K562 (cell line): ENCODE measurements around the gene CCDC195. TPM values are rescaled to one million over a fixed set of nuclear protein-coding genes. Genes with fewer than 3 reads are reported as not detected.

Experiments
- ATAC-seq: fragments of 200-7000 bp; cut with Tn5 transposase; 3 replicates; pipeline ENCODE4 v1.9.1; 2020; ENCODE audit warnings: moderate library complexity
- BruUV-seq: library from RNA; stranded (reverse); fragments of 400-500 nt; replicated peaks from 2 replicates; lab custom pipeline; 2021; lab: Mats Ljungman, UMichigan
- CTCF ChIA-PET: fragments of 300-600 bp; formaldehyde crosslinking; extraction: SDS; loops from one replicate; lab custom pipeline; 2021; ENCODE audit warnings: low intra/inter-chr PET ratio; lab: Yijun Ruan, JAX
- POLR2A ChIA-PET: fragments of 300-600, 350-650 bp; sonication (Branson Sonifier 250); formaldehyde crosslinking; extraction: SDS; loops from one replicate; lab custom pipeline; 2021; ENCODE audit warnings: antibody characterized with exemption, inconsistent platforms; lab: Yijun Ruan, JAX
- DNase-seq, 4 experiments: peaks; one replicate each; pipeline versions ENCODE4 v3.0.0 to v3.0.0-alpha.2; 2011 to 2018; ENCODE audit warnings: low spot score in 3 of 4, mixed read lengths in 3 of 4; ENCODE audit errors: extremely low read depth in 1 of 4
- FAIRE-seq: peaks from 2 replicates; lab custom pipeline; 2011; peaks lifted over from hg19 to GRCh38; lab: Jason Lieb, UNC
- H2AFZ ChIP-seq: 2 replicates; pipeline ENCODE4 v1.6.0; 2011; ENCODE audit warnings: low read depth, low read length, control low read depth, inconsistent platforms
- H3K27ac ChIP-seq: fragments of 200-600 bp; 3 replicates; pipeline ENCODE4 v1.8.0; 2011; ENCODE audit warnings: low read depth, mild to moderate bottlenecking, control low read depth, inconsistent platforms, low read length, moderate library complexity, mixed read lengths; ENCODE audit errors: extremely low read depth
- H3K27me3 ChIP-seq, 2 experiments: fragments of 300-600 bp in 1 of 2; 2 replicates in 1 of 2; 3 replicates in 1 of 2; pipeline versions ENCODE4 v1.6.0 to v1.8.0; 2011; ENCODE audit warnings: inconsistent platforms in 2 of 2, low read length in 2 of 2, mild to moderate bottlenecking in 1 of 2, mixed read lengths in 1 of 2, moderate library complexity in 1 of 2; ENCODE audit not compliant: control insufficient read depth in 2 of 2, insufficient read depth in 2 of 2
- H3K36me3 ChIP-seq: fragments of 300-600 bp; 3 replicates; pipeline ENCODE4 v1.8.0; 2011; ENCODE audit warnings: mild to moderate bottlenecking, low read length, inconsistent platforms; ENCODE audit not compliant: control insufficient read depth, insufficient read depth
- H3K4me1 ChIP-seq, 2 experiments: fragments of 200-600 bp in 1 of 2; replicated peaks in 1 of 2; 2 replicates in 1 of 2; 3 replicates in 1 of 2; pipeline versions ENCODE4 v1.5.1 to v1.8.0; 2011; ENCODE audit warnings: inconsistent platforms in 2 of 2, low read length in 2 of 2, mild to moderate bottlenecking in 1 of 2, mixed read lengths in 1 of 2, moderate library complexity in 1 of 2; ENCODE audit not compliant: control insufficient read depth in 2 of 2, insufficient read depth in 2 of 2
- H3K4me2 ChIP-seq: 2 replicates; pipeline ENCODE4 v1.6.1; 2011; ENCODE audit warnings: low read length, control low read depth, inconsistent platforms, mixed read lengths; ENCODE audit not compliant: insufficient read depth
- H3K4me3 ChIP-seq: fragments of 200-600 bp; sonication (generic), shearing (Covaris generic); 2 replicates; pipeline ENCODE4 v1.5.1; 2016; ENCODE audit warnings: control low read depth, inconsistent platforms
- H3K79me2 ChIP-seq: fragments of 200-600 bp; 3 replicates; pipeline ENCODE4 v1.8.0; 2011; ENCODE audit warnings: low read length, inconsistent platforms; ENCODE audit not compliant: control insufficient read depth, insufficient read depth
- H3K9ac ChIP-seq, 2 experiments: 2 replicates each; pipeline versions ENCODE4 v1.6.0 to v1.6.1; 2011; ENCODE audit warnings: low read depth in 2 of 2, low read length in 2 of 2, control low read depth in 1 of 2, inconsistent platforms in 1 of 2, mild to moderate bottlenecking in 1 of 2, mixed read lengths in 1 of 2; ENCODE audit not compliant: insufficient read depth in 1 of 2
- H3K9me1 ChIP-seq: one replicate; pipeline ENCODE4 v1.6.0; 2011; ENCODE audit warnings: inconsistent platforms, mild to moderate bottlenecking, low read length, moderate library complexity; ENCODE audit not compliant: control insufficient read depth, insufficient read depth
- H3K9me3 ChIP-seq: replicated peaks from 2 replicates; pipeline ENCODE4 v1.5.1; 2011; ENCODE audit warnings: low read depth, low read length, inconsistent platforms; ENCODE audit not compliant: control insufficient read depth, insufficient read depth
- H4K20me1 ChIP-seq: replicated peaks from 2 replicates; pipeline ENCODE4 v1.6.1; 2011; ENCODE audit warnings: low read length, inconsistent platforms, mixed read lengths; ENCODE audit not compliant: control insufficient read depth, insufficient read depth
- CEBPB ChIP-seq: fragments of 450-650 bp; IDR thresholded peaks from 2 replicates; pipeline ENCODE4 v1.6.1; 2016; ENCODE audit warnings: missing genetic modification characterization, missing compliant biosample characterization
- FOXK1 ChIP-seq: sonication (generic); formaldehyde crosslinking; IDR thresholded peaks from 2 replicates; pipeline ENCODE4 v1.8.0; 2022; ENCODE audit warnings: missing genetic modification reagents, mild to moderate bottlenecking, borderline replicate concordance
- GABPB2 ChIP-seq: fragments of 250-450 bp; sonication (Bioruptor Pico); conservative IDR thresholded peaks from 2 replicates; pipeline ENCODE4 v1.5.1; 2021; ENCODE audit warnings: mild to moderate bottlenecking
- HDAC2 ChIP-seq: fragments of 450-650 bp; IDR thresholded peaks from 2 replicates; pipeline ENCODE4 v1.6.1; 2016; ENCODE audit warnings: mild to moderate bottlenecking
- IRF9 ChIP-seq: fragments of 450-650 bp; IDR thresholded peaks from 2 replicates; pipeline ENCODE4 v1.6.1; 2016; ENCODE audit warnings: missing biosample characterization, missing genetic modification characterization
- MAZ ChIP-seq, 2 experiments: fragments of 450-650 bp in 1 of 2; sonication (generic) in 1 of 2; formaldehyde crosslinking; IDR thresholded peaks in 1 of 2; conservative IDR thresholded peaks in 1 of 2; 2 replicates each; pipeline versions ENCODE4 v1.4.0 to v1.5.0; 2020; ENCODE audit warnings: mild to moderate bottlenecking in 1 of 2, missing genetic modification reagents in 1 of 2
- NR2C2 ChIP-seq, 2 experiments: fragments of 200-800 bp in 1 of 2; sonication (Bioruptor generic) in 1 of 2; sonication (generic) in 1 of 2; formaldehyde crosslinking in 1 of 2; IDR thresholded peaks; 2 replicates each; pipeline versions ENCODE4 v1.6.1 to v1.8.0; 2016 to 2022; ENCODE audit warnings: mild to moderate bottlenecking in 1 of 2, missing compliant biosample characterization in 1 of 2, missing genetic modification characterization in 1 of 2, missing genetic modification reagents in 1 of 2
- PHF21A ChIP-seq: fragments of 450-650 bp; IDR thresholded peaks from 2 replicates; pipeline ENCODE4 v1.6.1; 2017; ENCODE audit warnings: low read depth, borderline replicate concordance
- POLR2AphosphoS2 ChIP-seq: IDR thresholded peaks from 2 replicates; pipeline ENCODE4 v1.6.1; 2012; ENCODE audit warnings: low read length, improper control_type of control experiment
- RBFOX2 ChIP-seq: fragments of 200-400 bp; formaldehyde crosslinking; IDR thresholded peaks from 2 replicates; pipeline ENCODE4 v1.6.1; 2017; ENCODE audit warnings: low read depth, mild to moderate bottlenecking, low read length, moderate library complexity
- SMARCC2 ChIP-seq: fragments of 450-650 bp; IDR thresholded peaks from 2 replicates; pipeline ENCODE4 v1.6.1; 2017; ENCODE audit warnings: antibody characterized with exemption, moderate library complexity, mild to moderate bottlenecking, low read depth
- SREBF2 ChIP-seq: sonication (generic); formaldehyde crosslinking; IDR thresholded peaks from 2 replicates; pipeline ENCODE4 v1.4.0; 2020; ENCODE audit warnings: mild to moderate bottlenecking, missing genetic modification reagents
- TAF1 ChIP-seq: IDR thresholded peaks from 2 replicates; pipeline ENCODE4 v1.6.1; 2011; ENCODE audit warnings: mild to moderate bottlenecking, low read length, moderate library complexity; ENCODE audit not compliant: insufficient read depth, control insufficient read depth, severe bottlenecking; ENCODE audit errors: extremely low read depth
- USF1 ChIP-seq: sonication (generic); formaldehyde crosslinking; IDR thresholded peaks from 2 replicates; pipeline ENCODE4 v1.9.0; 2022; ENCODE audit warnings: mild to moderate bottlenecking, missing genetic modification reagents
- YY1 ChIP-seq, 3 experiments: IDR thresholded peaks; 2 replicates each; pipeline ENCODE4 v1.6.1; 2011; ENCODE audit warnings: low read length in 2 of 3, mild to moderate bottlenecking in 2 of 3, moderate library complexity in 2 of 3, borderline replicate concordance in 1 of 3, control low read depth in 1 of 3, low read depth in 1 of 3; ENCODE audit not compliant: insufficient read depth in 3 of 3, insufficient replicate concordance in 2 of 3, control insufficient read depth in 1 of 3, insufficient read length in 1 of 3; ENCODE audit errors: extremely low read depth in 1 of 3
- ZNF395 ChIP-seq: fragments of 200-800 bp; sonication (Bioruptor generic); IDR thresholded peaks from 2 replicates; pipeline ENCODE4 v1.6.1; 2017; ENCODE audit warnings: missing genetic modification characterization, missing compliant biosample characterization
- WGBS: fragments of 100-300 bp; shearing (Covaris generic); methylation state at CpG from one replicate; pipeline ENCODE4 v1.1.6; 2016; ENCODE audit warnings: low coverage, mixed read lengths; ENCODE audit not compliant: insufficient coverage; ENCODE audit errors: missing lambda C conversion rate; 5-methylcytosine and 5-hydroxymethylcytosine counted together
- in situ Hi-C: fragments of 300-500 bp; cut with MboI; formaldehyde crosslinking; loops from 4 replicates; pipeline ENCODE4 v1.15.0; 2018; ENCODE audit warnings: inconsistent platforms, mixed read lengths
- intact Hi-C: fragments of 100-400 bp; cut with micrococcal nuclease; formaldehyde crosslinking; loops from 2 replicates; pipeline ENCODE4 v1.14.2; 2022
- polyA plus RNA-seq, 8 experiments: library from polyadenylated mRNA; depleted of rRNA in 4 of 8; stranded (reverse) in 5 of 8; unstranded in 3 of 8; fragments of >200 nt; fragmentation: Nextera tagmentation in 2 of 8; fragmentation: Illumina TruSeq in 1 of 8; extraction: Ambion mirVana in 2 of 8; extraction: Trizol in 1 of 8; gene quantifications; 2 replicates each; pipeline versions ENCODE4 v1.2.1 to v1.2.3, GENCODE V29; 2011 to 2014; ENCODE audit warnings: inconsistent platforms in 1 of 8, missing spikeins in 1 of 8
- total RNA-seq, 7 experiments: library from RNA; depleted of rRNA in 6 of 7; stranded (reverse); fragments of >200 nt in 6 of 7; fragmentation: Illumina TruSeq in 2 of 7; extraction: Trizol in 2 of 7; gene quantifications; 2 replicates each; pipeline versions ENCODE4 v1.2.1 to v1.2.3, GENCODE V29; 2011 to 2021; ENCODE audit warnings: low replicate concordance in 1 of 7

The CCDC195 gene
- total and polyA plus RNA-seq, 9 of the 15 experiments (the other 6 are each of a cell fraction or from before 2014, with no cell fraction given), result not detected

- no peak for ATAC-seq
- Histone ChIP-seq H3K4me1 (no peaks in the 10 kb centered on the region), H4K20me1 (no peaks in the 10 kb centered on the region), H2AFZ (no peak overlapping the region), H3K36me3 (no peaks in the 10 kb centered on the region), H3K4me2 (no peak overlapping the region), H3K27ac (no peak overlapping the region), H3K4me3 (no peak overlapping the region), H3K27me3 (no peaks in the 10 kb centered on the region), H3K9ac (no peak overlapping the region), H3K79me2 (no peaks in the 10 kb centered on the region), H3K9me3 (no peaks in the 10 kb centered on the region), H3K9me1 (no peaks in the 10 kb centered on the region)
- BruUV-seq, result no TSS peak
- 0% methylated on average over 3 of the region's 3 CpGs for WGBS
- FAIRE-seq, result no peak
- TF ChIP-seq RBFOX2 (no peak), NR2C2 (CRISPR knock-in tag; IDR thresholded peaks at IDR 0.05) (no peak), NR2C2 (tag; IDR thresholded peaks at IDR 0.05) (no peak), MAZ (CRISPR knock-in tag; conservative IDR thresholded peaks at IDR 0.05 in 1 of 2, IDR thresholded peaks at IDR 0.05 in 1 of 2) (no peak), HDAC2 (no peak), IRF9 (tag) (no peak), SREBF2 (CRISPR knock-in tag) (no peak), ZNF395 (CRISPR knock-in tag) (no peak), USF1 (CRISPR knock-in tag) (no peak), CEBPB (tag) (no peak), PHF21A (no peak), POLR2AphosphoS2 (no peak), FOXK1 (CRISPR knock-in tag) (no peak), SMARCC2 (no peak), TAF1 (no peak), GABPB2 (CRISPR knock-in tag) (no peak), YY1 (IDR thresholded peaks at IDR 0.05; ENCODE audit: borderline replicate concordance in 1 of 3, control insufficient read depth in 1 of 3, extremely low read depth in 1 of 3, insufficient read depth in 3 of 3, insufficient read length in 1 of 3, insufficient replicate concordance in 2 of 3, low read depth in 1 of 3, low read length in 2 of 3) (no peak)
- in situ Hi-C loops, result no loop called here
- POLR2A ChIA-PET, result no interaction called here
- intact Hi-C loops, result no loop called here
- DNase-seq, result no peak
- CTCF ChIA-PET, result no interaction called here
Observed at GRCh38 chr2:224694502-224694901, 21.7 kb downstream of the CCDC195 start.
